GM12878 (cell line): ENCODE measurements around the gene RSPO4. TPM values are rescaled to one million over a fixed set of nuclear protein-coding genes. Genes with fewer than 3 reads are reported as not detected.

ENCODE experiments used
- ATAC-seq: fragments of 200-7000 bp; cut with Tn5 transposase; 3 replicates; pipeline ENCODE4 v1.9.1; 2020; ENCODE audit warnings: mild to moderate bottlenecking, moderate library complexity
- BruUV-seq: library from RNA; stranded (reverse); fragments of 400-500 nt; replicated peaks from 2 replicates; lab custom pipeline; 2021; lab: Mats Ljungman, UMichigan
- CTCF ChIA-PET: fragments of 300-600 bp; sonication (Branson Sonifier 250); formaldehyde crosslinking; extraction: SDS; loops from one replicate; lab custom pipeline; 2021; ENCODE audit warnings: inconsistent platforms; lab: Yijun Ruan, JAX
- POLR2A ChIA-PET: fragments of 350-600 bp; formaldehyde crosslinking; extraction: SDS; loops from one replicate; lab custom pipeline; 2021; ENCODE audit warnings: inconsistent platforms; lab: Charles Lee
- RAD21 ChIA-PET: fragments of 300-600 bp; sonication (Branson Sonifier 250); formaldehyde crosslinking; loops from one replicate; lab custom pipeline; 2023; ENCODE audit warnings: antibody characterized with exemption; ENCODE audit not compliant: unreplicated experiment; lab: Charles Lee
- SMC1A ChIA-PET: fragments of 300-600 bp; sonication (Branson Sonifier 250); formaldehyde crosslinking; loops from one replicate; lab custom pipeline; 2023; ENCODE audit not compliant: unreplicated experiment, uncharacterized antibody; lab: Charles Lee
- DNase-seq: peaks from one replicate; pipeline ENCODE4 v3.0.0-alpha.2; 2011; ENCODE audit warnings: low read depth, low spot score
- FAIRE-seq: peaks from 3 replicates; lab custom pipeline; 2011; peaks lifted over from hg19 to GRCh38; lab: Jason Lieb, UNC
- H2AFZ ChIP-seq: 2 replicates; pipeline ENCODE4 v1.6.0; 2011; ENCODE audit warnings: low read depth, low read length, control low read depth; ENCODE audit not compliant: control insufficient read depth
- H3K27ac ChIP-seq: 2 replicates; pipeline ENCODE4 v1.5.1; 2011; ENCODE audit warnings: control low read depth; ENCODE audit not compliant: control insufficient read depth, insufficient read depth
- H3K27me3 ChIP-seq, 2 experiments: replicated peaks in 1 of 2; 2 replicates each; pipeline versions ENCODE4 v1.6.0 to v1.6.1; 2011; ENCODE audit warnings: low read length in 1 of 2; ENCODE audit not compliant: control insufficient read depth in 2 of 2, insufficient read depth in 2 of 2
- H3K36me3 ChIP-seq, 2 experiments: 2 replicates each; pipeline ENCODE4 v1.5.1; 2011; ENCODE audit warnings: low read length in 1 of 2; ENCODE audit not compliant: control insufficient read depth in 2 of 2, insufficient read depth in 2 of 2
- H3K4me1 ChIP-seq: 2 replicates; pipeline ENCODE4 v1.6.1; 2011; ENCODE audit warnings: mild to moderate bottlenecking, low read length, moderate library complexity, mixed read lengths; ENCODE audit not compliant: control insufficient read depth, insufficient read depth
- H3K4me2 ChIP-seq: 2 replicates; pipeline ENCODE4 v1.6.0; 2011; ENCODE audit warnings: control low read depth; ENCODE audit not compliant: control insufficient read depth, insufficient read depth
- H3K4me3 ChIP-seq: fragments of 200-600 bp; sonication (generic); 2 replicates; pipeline ENCODE4 v1.5.1; 2016
- H3K79me2 ChIP-seq: 2 replicates; pipeline ENCODE4 v1.6.0; 2011; ENCODE audit warnings: low read length; ENCODE audit not compliant: control insufficient read depth, insufficient read depth
- H3K9ac ChIP-seq: 2 replicates; pipeline ENCODE4 v1.8.0; 2011; ENCODE audit warnings: low read length, control low read depth, mixed read lengths; ENCODE audit not compliant: control insufficient read depth, insufficient read depth
- H3K9me3 ChIP-seq: replicated peaks from 3 replicates; pipeline ENCODE4 v1.5.1; 2011; ENCODE audit warnings: mild to moderate bottlenecking, low read length; ENCODE audit not compliant: control insufficient read depth, insufficient read depth
- H4K20me1 ChIP-seq: 2 replicates; pipeline ENCODE4 v1.6.0; 2011; ENCODE audit not compliant: control insufficient read depth, insufficient read depth
- CHD2 ChIP-seq: IDR thresholded peaks from 2 replicates; pipeline ENCODE4 v1.6.1; 2011; ENCODE audit warnings: low read depth, low read length, improper control_type of control experiment, borderline replicate concordance
- CHD4 ChIP-seq: fragments of 200-600 bp; sonication (generic); IDR thresholded peaks from 2 replicates; pipeline ENCODE4 v1.6.1; 2016; ENCODE audit warnings: mild to moderate bottlenecking
- EED ChIP-seq: sonication (generic); IDR thresholded peaks from 2 replicates; pipeline ENCODE4 v1.6.1; 2016; ENCODE audit warnings: antibody characterized with exemption, low read depth
- NR2C1 ChIP-seq: fragments of 450-650 bp; IDR thresholded peaks from 2 replicates; pipeline ENCODE4 v1.6.1; 2017; ENCODE audit warnings: antibody characterized with exemption, mild to moderate bottlenecking, moderate library complexity
- POLR2A ChIP-seq: IDR thresholded peaks from 2 replicates; pipeline ENCODE4 v1.6.1; 2011; ENCODE audit warnings: low read depth, mild to moderate bottlenecking, low read length
- RCOR1 ChIP-seq: conservative IDR thresholded peaks from 2 replicates; pipeline ENCODE4 v1.6.1; 2012; ENCODE audit warnings: low read depth, low read length, improper control_type of control experiment
- SMAD5 ChIP-seq: IDR thresholded peaks from 2 replicates; pipeline ENCODE4 v1.6.1; 2016; ENCODE audit warnings: antibody characterized with exemption, low read depth
- WRNIP1 ChIP-seq: IDR thresholded peaks from 2 replicates; pipeline ENCODE4 v1.6.1; 2011; ENCODE audit warnings: low read depth, low read length, improper control_type of control experiment, borderline replicate concordance
- ZBED1 ChIP-seq: IDR thresholded peaks from 2 replicates; pipeline ENCODE4 v1.6.1; 2016; ENCODE audit warnings: borderline replicate concordance
- WGBS: methylation state at CpG from one replicate; pipeline ENCODE4 v1.1.6; 2016; ENCODE audit warnings: low lambda C conversion rate; ENCODE audit not compliant: insufficient replicate concordance, insufficient coverage; ENCODE audit errors: missing lambda C conversion rate; 5-methylcytosine and 5-hydroxymethylcytosine counted together
- in situ Hi-C: fragments of 300-500 bp; cut with MboI; formaldehyde crosslinking; loops from 9 replicates; pipeline ENCODE4 v1.14.3; 2018; ENCODE audit warnings: mixed read lengths
- intact Hi-C: fragments of 100-400 bp; cut with micrococcal nuclease; formaldehyde crosslinking; loops from one replicate; pipeline ENCODE4 v1.14.2; 2022; ENCODE audit not compliant: unreplicated experiment
- polyA plus RNA-seq, 11 experiments: library from polyadenylated mRNA; depleted of rRNA in 4 of 11; unstranded in 6 of 11; stranded (reverse) in 5 of 11; fragments of >200 nt; fragmentation: Nextera tagmentation in 4 of 11; fragmentation: Illumina TruSeq in 1 of 11; extraction: Ambion mirVana in 4 of 11; extraction: Trizol in 1 of 11; gene quantifications; 1 replicate in 1 of 11; 2 replicates in 10 of 11; pipeline versions ENCODE4 v1.2.1 to v1.2.3, GENCODE V29; 2011 to 2016; ENCODE audit warnings: inconsistent platforms in 2 of 11, missing spikeins in 2 of 11, low read depth in 1 of 11
- total RNA-seq, 4 experiments: library from RNA; depleted of rRNA in 3 of 4; stranded (reverse); fragments of >200 nt in 3 of 4; fragmentation: Illumina TruSeq in 1 of 4; extraction: Trizol in 1 of 4; gene quantifications; 2 replicates each; pipeline versions ENCODE4 v1.2.1 to v1.2.3, GENCODE V29; 2013 to 2021
- TF ChIP-seq, protein P1 (sequence below): IDR thresholded peaks from 2 replicates; pipeline ENCODE4 v1.6.1; 2012; ENCODE audit warnings: low read depth, low read length, improper control_type of control experiment
- TF ChIP-seq, protein P2 (sequence below): fragments of 450-650 bp; IDR thresholded peaks from 2 replicates; pipeline ENCODE4 v1.6.1; 2017; ENCODE audit warnings: borderline replicate concordance
- TF ChIP-seq, protein P3 (sequence below): fragments of 450-650 bp; formaldehyde crosslinking; IDR thresholded peaks from 2 replicates; pipeline ENCODE4 v1.4.0; 2022; ENCODE audit warnings: mild to moderate bottlenecking, moderate library complexity

Gene RSPO4
- total and polyA plus RNA-seq, 10 of the 15 experiments (the other 5 are each of a cell fraction or from before 2014, with no cell fraction given) = 0.06 TPM; not detected in 9

DNA sequence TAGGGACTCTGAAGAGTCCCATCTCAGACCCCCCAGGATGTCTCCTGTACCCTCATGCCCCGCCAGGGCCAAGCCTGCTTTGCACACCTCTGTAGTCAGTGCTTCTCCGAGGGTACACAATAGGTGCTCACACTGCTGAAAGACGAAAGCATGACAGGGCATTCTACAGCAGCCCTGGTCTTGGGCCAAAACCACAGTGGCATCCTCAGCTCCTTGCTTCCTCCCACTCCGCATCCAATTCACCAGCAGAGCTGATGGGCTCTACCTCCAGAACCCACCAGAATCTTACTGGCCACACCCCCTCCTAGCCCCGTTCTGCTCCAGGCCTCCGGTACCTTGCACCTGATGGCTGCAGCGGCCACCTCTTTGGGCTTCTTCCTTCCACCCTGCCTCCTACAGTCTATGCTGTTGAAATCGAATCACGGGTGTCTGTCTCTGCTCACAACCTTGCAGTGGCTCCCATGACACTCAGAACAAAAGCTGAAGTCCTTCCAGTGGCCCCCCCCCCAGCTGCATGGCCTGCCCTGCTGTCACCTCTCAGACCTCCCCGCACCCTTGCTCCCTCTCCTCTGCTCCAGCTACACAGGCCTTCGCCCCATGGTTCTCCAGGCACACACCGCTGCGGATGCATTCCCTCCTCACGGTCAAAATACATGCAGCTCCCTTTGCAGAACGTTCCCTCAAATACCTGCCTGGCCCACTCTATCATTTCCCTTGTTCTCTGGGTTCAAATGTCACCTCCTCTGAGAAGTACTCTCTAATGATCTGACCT lies 87.2 kb downstream of the RSPO4 start:
- FAIRE-seq = no peak
- Histone ChIP-seq H3K27ac (no peak overlapping the region), H3K27me3 (peaks cover 0 to 1% of the 10 kb centered on the region in 2 experiments; a peak in 3 of 4 replicates), H3K36me3 (no peaks in the 10 kb centered on the region), H3K4me3 (no peak overlapping the region), H3K9me3 (no peaks in the 10 kb centered on the region), H3K9ac (no peak overlapping the region), H3K79me2 (no peaks in the 10 kb centered on the region), H2AFZ (no peak overlapping the region), H4K20me1 (no peaks in the 10 kb centered on the region), H3K4me2 (no peak overlapping the region), H3K4me1 (no peaks in the 10 kb centered on the region)
- RAD21 ChIA-PET = no interaction called here
- intact Hi-C loops = no loop called here
- TF ChIP-seq CHD2 (no peak), WRNIP1 (no peak), SMAD5 (no peak), NR2C1 (no peak), RCOR1 (no peak), CHD4 (no peak), EED (no peak), ZBED1 (no peak), POLR2A (no peak)
- TF ChIP-seq, protein P1, sequence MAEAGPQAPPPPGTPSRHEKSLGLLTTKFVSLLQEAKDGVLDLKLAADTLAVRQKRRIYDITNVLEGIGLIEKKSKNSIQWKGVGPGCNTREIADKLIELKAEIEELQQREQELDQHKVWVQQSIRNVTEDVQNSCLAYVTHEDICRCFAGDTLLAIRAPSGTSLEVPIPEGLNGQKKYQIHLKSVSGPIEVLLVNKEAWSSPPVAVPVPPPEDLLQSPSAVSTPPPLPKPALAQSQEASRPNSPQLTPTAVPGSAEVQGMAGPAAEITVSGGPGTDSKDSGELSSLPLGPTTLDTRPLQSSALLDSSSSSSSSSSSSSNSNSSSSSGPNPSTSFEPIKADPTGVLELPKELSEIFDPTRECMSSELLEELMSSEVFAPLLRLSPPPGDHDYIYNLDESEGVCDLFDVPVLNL = no peak
- TF ChIP-seq, protein P2, sequence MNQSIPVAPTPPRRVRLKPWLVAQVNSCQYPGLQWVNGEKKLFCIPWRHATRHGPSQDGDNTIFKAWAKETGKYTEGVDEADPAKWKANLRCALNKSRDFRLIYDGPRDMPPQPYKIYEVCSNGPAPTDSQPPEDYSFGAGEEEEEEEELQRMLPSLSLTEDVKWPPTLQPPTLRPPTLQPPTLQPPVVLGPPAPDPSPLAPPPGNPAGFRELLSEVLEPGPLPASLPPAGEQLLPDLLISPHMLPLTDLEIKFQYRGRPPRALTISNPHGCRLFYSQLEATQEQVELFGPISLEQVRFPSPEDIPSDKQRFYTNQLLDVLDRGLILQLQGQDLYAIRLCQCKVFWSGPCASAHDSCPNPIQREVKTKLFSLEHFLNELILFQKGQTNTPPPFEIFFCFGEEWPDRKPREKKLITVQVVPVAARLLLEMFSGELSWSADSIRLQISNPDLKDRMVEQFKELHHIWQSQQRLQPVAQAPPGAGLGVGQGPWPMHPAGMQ = no peak
- TF ChIP-seq, protein P3, sequence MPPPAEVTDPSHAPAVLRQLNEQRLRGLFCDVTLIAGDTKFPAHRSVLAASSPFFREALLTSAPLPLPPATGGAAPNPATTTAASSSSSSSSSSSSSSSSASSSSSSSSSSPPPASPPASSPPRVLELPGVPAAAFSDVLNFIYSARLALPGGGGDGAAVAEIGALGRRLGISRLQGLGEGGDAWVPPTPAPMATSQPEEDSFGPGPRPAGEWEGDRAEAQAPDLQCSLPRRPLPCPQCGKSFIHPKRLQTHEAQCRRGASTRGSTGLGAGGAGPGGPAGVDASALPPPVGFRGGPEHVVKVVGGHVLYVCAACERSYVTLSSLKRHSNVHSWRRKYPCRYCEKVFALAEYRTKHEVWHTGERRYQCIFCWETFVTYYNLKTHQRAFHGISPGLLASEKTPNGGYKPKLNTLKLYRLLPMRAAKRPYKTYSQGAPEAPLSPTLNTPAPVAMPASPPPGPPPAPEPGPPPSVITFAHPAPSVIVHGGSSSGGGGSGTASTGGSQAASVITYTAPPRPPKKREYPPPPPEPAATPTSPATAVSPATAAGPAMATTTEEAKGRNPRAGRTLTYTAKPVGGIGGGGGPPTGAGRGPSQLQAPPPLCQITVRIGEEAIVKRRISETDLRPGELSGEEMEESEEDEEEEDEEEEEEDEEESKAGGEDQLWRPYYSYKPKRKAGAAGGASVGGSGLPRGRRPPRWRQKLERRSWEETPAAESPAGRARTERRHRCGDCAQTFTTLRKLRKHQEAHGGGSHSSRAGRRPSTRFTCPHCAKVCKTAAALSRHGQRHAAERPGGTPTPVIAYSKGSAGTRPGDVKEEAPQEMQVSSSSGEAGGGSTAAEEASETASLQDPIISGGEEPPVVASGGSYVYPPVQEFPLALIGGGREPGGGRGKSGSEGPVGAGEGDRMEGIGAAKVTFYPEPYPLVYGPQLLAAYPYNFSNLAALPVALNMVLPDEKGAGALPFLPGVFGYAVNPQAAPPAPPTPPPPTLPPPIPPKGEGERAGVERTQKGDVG (CRISPR knock-in tag) = no peak
- POLR2A ChIA-PET = no interaction called here
- no TSS peak for BruUV-seq
- CTCF ChIA-PET = no interaction called here
- ATAC-seq = no peak
- in situ Hi-C loops = no loop called here
- SMC1A ChIA-PET = no interaction called here
- WGBS = 25% methylated on average over 15 of the region's 15 CpGs
- no peak for DNase-seq
